Activated CD4-positive, alpha-beta T cell treated with anti-CD3 and anti-CD28 coated beads for 4 hours (primary cell): Measurements from ENCODE around the gene PCMTD2.

Source experiments
- DNase-seq, 2 donors: peaks; one replicate each; pipeline ENCODE4 v3.0.0-alpha.2; 2020

The PCMTD2 gene

DNA sequence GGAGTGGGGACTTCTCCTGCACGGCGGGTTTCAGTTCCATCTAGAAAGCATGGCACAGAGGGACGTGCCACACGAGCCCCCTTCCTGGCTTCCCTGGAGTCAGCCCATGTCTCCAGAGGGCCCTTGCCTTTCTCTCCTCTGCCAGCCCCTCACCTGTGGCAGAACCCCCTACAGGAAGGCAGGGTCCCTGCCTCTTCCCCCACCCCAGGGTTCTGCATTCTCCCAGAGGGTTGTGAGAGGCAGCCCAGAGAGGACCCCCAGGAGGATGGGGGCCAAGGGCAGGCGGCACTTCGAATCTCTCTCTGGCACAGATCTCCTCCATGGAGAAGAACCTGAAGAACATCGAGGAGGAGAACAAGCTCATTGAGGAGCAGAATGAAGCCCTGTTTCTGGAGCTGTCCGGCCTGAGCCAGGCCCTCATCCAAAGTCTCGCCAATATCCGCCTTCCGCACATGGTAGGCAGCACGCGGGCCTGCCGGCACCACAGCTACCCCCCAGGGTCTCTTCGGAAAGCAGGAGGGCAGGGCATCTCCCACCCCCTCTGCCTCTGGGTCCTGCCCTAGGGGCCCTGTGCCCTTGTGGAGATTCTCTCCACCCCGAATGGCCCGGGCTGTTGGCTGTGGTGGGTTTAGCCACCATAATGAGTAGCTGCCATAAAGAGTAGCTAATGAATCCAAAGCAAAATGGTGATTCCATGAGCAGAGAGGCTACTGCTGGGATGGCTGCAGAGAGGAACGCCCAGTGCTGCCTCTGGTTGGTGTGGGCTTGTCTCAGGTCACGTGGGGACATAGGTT is 15.9 kb upstream of the PCMTD2 start:
- no peak for DNase-seq

GRCh38 chr20:64240243-64241015 is 15.1 kb upstream of the PCMTD2 start:
- no peak for DNase-seq

DNA sequence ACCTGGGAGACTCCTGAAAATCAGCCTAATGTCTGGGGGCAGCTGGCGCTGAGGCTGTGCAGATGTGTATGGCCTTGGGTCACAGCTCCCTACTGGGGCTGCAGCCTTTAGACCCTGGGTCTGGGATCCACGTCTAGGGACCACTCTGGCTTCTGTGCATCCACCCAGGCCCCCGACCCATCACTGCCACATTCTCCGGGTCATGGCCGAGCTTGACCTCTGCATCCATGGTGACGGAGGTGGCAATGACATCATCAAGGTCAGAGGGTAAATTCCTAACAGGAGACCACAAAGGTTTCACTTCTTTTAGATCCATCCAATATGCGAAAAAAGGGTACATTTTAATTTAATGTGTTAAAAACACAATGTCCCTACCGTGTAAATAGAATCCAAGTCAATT is 14.5 kb upstream of the PCMTD2 start:
- no peak for DNase-seq

GRCh38 chr20:64242003-64242796 is 13.3 kb upstream of the PCMTD2 start:
- DNase-seq, result no peak

- no peak for DNase-seq
Measured at GRCh38 chr20:64242797-64243475, 12.6 kb upstream of the PCMTD2 start.

- no peak for DNase-seq
Measured at GRCh38 chr20:64244281-64244805, 11.2 kb upstream of the PCMTD2 start.

- no peak for DNase-seq
Measured at GRCh38 chr20:64244870-64245603, 10.5 kb upstream of the PCMTD2 start.

GRCh38 chr20:64245746-64246595 is 9.6 kb upstream of the PCMTD2 start:
- DNase-seq, result no peak

- no peak for DNase-seq
Measured at GRCh38 chr20:64246616-64247306, 8.8 kb upstream of the PCMTD2 start.

GRCh38 chr20:64247307-64247618 is 8.3 kb upstream of the PCMTD2 start:
- no peak for DNase-seq

DNA sequence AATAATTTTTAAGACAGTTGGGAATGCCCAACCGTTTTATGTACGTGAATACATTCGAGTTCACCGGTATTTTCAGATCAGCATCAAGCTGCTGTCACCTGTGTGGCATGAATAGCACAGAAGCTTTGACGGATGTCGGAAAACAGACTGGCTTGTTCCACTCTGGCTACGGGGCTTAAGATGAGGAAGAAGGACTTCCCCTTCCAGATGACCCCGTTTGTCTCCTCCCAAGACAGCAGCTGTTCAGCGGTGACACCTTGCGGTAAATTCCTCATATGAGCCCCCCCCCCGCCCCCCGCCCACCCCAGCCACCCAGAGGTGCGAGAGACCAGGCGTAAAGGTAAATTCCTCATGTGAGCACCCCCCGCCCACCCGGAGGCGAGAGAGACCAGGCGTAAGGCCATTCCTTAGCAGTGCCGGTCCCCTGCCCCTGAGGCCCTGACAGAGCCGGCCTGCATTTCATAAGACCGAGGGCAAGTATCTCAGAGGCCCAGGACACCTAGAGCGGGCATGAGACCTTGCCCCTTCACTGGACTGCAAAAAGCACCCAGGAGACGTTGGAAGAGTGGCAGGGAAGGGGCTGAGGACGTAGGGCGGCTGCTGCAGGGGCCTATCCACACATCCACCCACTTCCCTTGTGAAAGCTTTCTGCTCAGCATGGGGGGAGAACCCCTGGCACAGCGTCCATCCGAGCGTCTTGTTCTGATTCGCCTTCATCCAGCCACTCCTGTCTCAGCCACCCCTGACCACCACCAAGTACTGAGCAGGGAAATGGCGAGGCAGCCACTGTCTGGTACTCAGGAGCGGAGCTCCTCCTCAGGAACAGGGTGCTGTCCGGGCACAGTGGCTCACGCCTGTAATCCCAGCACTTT is 7.3 kb upstream of the PCMTD2 start:
- DNase-seq, result no peak

DNA sequence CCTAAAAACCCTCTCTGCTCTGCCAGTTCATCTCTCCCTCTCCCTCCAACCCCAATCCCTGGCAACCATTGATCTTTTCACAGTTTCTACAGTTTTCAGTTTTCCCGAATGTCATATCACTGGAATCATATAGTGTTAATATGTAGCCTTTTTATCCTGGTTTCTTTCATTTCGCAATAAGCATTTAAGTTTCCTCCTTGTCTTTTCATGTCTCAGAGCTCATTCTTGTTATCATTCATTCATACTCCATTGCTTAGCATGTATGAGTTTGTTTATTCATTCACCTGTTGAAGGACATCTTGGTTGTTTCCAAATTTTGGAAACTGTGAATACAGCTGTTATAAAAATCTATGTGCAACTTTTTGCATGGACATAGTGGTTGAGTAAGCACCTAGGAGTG is 5.5 kb upstream of the PCMTD2 start:
- no peak for DNase-seq

- DNase-seq, result no peak
Measured at GRCh38 chr20:64253000-64253383, 2.6 kb upstream of the PCMTD2 start.

- DNase-seq, result no peak
Measured at GRCh38 chr20:64253443-64253842, 2.1 kb upstream of the PCMTD2 start.

GRCh38 chr20:64254156-64254555 is 1.4 kb upstream of the PCMTD2 start:
- no peak for DNase-seq

- peak in 1 of 2 donors; percentile 0 for DNase-seq
Measured at GRCh38 chr20:64254571-64255360, 782 bp upstream of the PCMTD2 start.

- DNase-seq, result peak in 1 of 2 donors; percentile 1
Measured at GRCh38 chr20:64256282-64256935, 861 bp downstream of the PCMTD2 start.
